ENCODE results near the gene AGAP2. TPM values are rescaled to one million over a fixed set of nuclear protein-coding genes. Genes with fewer than 3 reads are reported as not detected.

Gene AGAP2
- total and polyA plus RNA-seq, 2 of the 13 experiments (the other 11 are each of a cell fraction or from before 2014, with no cell fraction given) = 0.38 to 0.45 TPM

DNA sequence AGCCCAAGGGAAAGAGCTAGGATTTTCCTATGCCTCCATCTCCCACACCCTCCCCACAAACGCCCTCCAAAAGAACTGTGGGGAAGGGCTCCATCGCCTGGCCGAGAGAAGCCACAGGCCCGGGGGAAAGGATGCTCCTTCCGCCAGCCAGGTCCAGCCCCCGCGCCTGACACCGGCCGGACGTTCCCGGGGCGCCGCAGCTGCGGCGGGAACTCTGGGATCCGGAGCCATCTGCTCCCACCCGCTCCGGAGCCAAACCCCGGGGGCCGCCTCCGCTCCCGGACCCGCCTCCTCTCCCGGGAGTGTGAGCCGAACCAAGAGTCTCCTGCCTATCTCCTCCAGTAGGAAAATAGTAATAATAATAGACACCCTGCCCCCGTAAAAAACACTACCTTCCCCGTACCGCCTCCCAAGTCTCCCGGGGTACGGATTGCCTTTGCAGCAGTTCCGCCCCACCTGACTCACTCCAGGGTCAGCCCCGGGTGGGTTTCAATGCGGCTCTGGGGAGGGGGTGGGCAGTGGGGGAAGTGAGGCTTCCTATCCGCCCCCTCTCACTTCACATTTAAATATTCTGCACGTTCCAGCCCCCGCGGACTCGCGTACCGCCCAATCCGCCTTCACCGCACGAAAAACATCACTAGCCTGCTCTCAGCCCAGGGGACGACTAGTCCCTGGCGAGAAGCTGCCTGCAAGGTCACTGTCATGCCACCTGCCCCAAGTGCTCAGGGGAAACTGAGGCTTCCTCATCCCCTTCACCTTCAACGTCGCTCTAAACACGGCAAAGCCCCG, 2.4 kb downstream of the AGAP2 start:
- H3K79me2 ChIP-seq (ENCODE audit: insufficient read depth, low read length) = no peaks in the 10 kb centered on the region
- ChIA-PET CTCF (ENCODE audit: low intra/inter-chr PET ratio, low total read pairs) (interaction anchor here (1.8 kb wide), 1 partner anchor 10 kb away, joined by 6 read pairs; no protein-coding TSS in a partner anchor), POLR2A (interaction anchor here (1.2 to 3.3 kb wide), 6 partner anchors 8 to 189 kb away, joined by 3 to 29 read pairs (median 4); partner anchors contain the start of genes CDK4, DCTN2 and TSPAN31)
- intact Hi-C loops (cut with micrococcal nuclease; ENCODE audit: unreplicated experiment) = loop anchor here (5.0 kb wide), 2 partner anchors 44 to 154 kb away; partner anchors contain the start of gene OS9
- H4K20me1 ChIP-seq (ENCODE audit: insufficient read depth, low read length) = no peaks in the 10 kb centered on the region
- no peaks in the 10 kb centered on the region for H3K36me3 ChIP-seq (replicated peaks in 1 of 2; ENCODE audit: control insufficient read depth in 1 of 2, insufficient read depth in 2 of 2, low read length in 2 of 2)
- ATAC-seq = peak; percentile 78
- peaks cover 12 to 64% of the 10 kb centered on the region in 2 experiments; a peak in 4 of 5 replicates for H3K27me3 ChIP-seq (ENCODE audit: control insufficient read depth in 1 of 2, insufficient read depth in 2 of 2, low read length in 2 of 2)
- H3K9me3 ChIP-seq (ENCODE audit: low read length) = no peaks in the 10 kb centered on the region
- in situ Hi-C loops (cut with HindIII; ENCODE audit: extremely low pct_ligation_motif_present, low pct_unique_long_range_greater_than_20kb) = no loop called here
- FAIRE-seq = no peak
- peak overlapping the region; percentile 94 for H3K4me2 ChIP-seq (ENCODE audit: low read depth, low read length)
- no peak overlapping the region for H3K27ac ChIP-seq (ENCODE audit: extremely low read length, insufficient read depth, low read length)
- peak overlapping the region; percentile 48 to 73 (median 49) for H3K4me3 ChIP-seq (replicated peaks in 1 of 3; ENCODE audit: insufficient read depth in 1 of 3, low read depth in 2 of 3, low read length in 3 of 3)
- H2AFZ ChIP-seq (ENCODE audit: low read length) = no peak overlapping the region
- peak; percentile 37 for DNase-seq (ENCODE audit: low spot score)
- BruUV-seq (replicated peaks) = no TSS peak
- under 1% methylated on average over 22 of the region's 49 CpGs for WGBS (ENCODE audit: low lambda C conversion rate)
- no peak overlapping the region for H3K9ac ChIP-seq (ENCODE audit: insufficient read depth, low read depth, low read length)
- peaks cover 42% of the 10 kb centered on the region for H3K4me1 ChIP-seq (ENCODE audit: insufficient read depth, low read length)
- TF ChIP-seq, protein P1, sequence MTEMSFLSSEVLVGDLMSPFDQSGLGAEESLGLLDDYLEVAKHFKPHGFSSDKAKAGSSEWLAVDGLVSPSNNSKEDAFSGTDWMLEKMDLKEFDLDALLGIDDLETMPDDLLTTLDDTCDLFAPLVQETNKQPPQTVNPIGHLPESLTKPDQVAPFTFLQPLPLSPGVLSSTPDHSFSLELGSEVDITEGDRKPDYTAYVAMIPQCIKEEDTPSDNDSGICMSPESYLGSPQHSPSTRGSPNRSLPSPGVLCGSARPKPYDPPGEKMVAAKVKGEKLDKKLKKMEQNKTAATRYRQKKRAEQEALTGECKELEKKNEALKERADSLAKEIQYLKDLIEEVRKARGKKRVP (CRISPR knock-in tag; IDR thresholded peaks at IDR 0.05) = no peak
- TF ChIP-seq ZFX (CRISPR knock-in tag; IDR thresholded peaks at IDR 0.05; ENCODE audit: low read depth) (peak; percentile 17; the same call in 1 of the 2 replicates), SETDB1 (CRISPR knock-in tag; IDR thresholded peaks at IDR 0.05; ENCODE audit: borderline replicate concordance) (no peak), PHF21A (CRISPR knock-in tag; IDR thresholded peaks at IDR 0.05) (no peak), SALL1 (CRISPR knock-in tag; IDR thresholded peaks at IDR 0.05) (no peak), ZNF674 (CRISPR knock-in tag; IDR thresholded peaks at IDR 0.05; ENCODE audit: low read depth) (peak; percentile 44; the same call in 1 of the 2 replicates), ZNF530 (CRISPR knock-in tag; IDR thresholded peaks at IDR 0.05; ENCODE audit: low read depth) (no peak), ZNF772 (CRISPR knock-in tag; IDR thresholded peaks at IDR 0.05) (0 out of 2 replicates have a peak, but pooled peaks have one; percentile 39), HNRNPLL (IDR thresholded peaks at IDR 0.05; ENCODE audit: low read depth, low read length, poor library complexity, severe bottlenecking) (peak; percentile 68), TRIM24 (CRISPR knock-in tag; IDR thresholded peaks at IDR 0.05) (no peak)
- TF ChIP-seq, protein P2, sequence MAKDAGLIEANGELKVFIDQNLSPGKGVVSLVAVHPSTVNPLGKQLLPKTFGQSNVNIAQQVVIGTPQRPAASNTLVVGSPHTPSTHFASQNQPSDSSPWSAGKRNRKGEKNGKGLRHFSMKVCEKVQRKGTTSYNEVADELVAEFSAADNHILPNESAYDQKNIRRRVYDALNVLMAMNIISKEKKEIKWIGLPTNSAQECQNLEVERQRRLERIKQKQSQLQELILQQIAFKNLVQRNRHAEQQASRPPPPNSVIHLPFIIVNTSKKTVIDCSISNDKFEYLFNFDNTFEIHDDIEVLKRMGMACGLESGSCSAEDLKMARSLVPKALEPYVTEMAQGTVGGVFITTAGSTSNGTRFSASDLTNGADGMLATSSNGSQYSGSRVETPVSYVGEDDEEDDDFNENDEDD (CRISPR knock-in tag; IDR thresholded peaks at IDR 0.05; ENCODE audit: borderline replicate concordance) = peak; percentile 49; the same call in 1 of the 2 replicates
- TF ChIP-seq, protein P3, sequence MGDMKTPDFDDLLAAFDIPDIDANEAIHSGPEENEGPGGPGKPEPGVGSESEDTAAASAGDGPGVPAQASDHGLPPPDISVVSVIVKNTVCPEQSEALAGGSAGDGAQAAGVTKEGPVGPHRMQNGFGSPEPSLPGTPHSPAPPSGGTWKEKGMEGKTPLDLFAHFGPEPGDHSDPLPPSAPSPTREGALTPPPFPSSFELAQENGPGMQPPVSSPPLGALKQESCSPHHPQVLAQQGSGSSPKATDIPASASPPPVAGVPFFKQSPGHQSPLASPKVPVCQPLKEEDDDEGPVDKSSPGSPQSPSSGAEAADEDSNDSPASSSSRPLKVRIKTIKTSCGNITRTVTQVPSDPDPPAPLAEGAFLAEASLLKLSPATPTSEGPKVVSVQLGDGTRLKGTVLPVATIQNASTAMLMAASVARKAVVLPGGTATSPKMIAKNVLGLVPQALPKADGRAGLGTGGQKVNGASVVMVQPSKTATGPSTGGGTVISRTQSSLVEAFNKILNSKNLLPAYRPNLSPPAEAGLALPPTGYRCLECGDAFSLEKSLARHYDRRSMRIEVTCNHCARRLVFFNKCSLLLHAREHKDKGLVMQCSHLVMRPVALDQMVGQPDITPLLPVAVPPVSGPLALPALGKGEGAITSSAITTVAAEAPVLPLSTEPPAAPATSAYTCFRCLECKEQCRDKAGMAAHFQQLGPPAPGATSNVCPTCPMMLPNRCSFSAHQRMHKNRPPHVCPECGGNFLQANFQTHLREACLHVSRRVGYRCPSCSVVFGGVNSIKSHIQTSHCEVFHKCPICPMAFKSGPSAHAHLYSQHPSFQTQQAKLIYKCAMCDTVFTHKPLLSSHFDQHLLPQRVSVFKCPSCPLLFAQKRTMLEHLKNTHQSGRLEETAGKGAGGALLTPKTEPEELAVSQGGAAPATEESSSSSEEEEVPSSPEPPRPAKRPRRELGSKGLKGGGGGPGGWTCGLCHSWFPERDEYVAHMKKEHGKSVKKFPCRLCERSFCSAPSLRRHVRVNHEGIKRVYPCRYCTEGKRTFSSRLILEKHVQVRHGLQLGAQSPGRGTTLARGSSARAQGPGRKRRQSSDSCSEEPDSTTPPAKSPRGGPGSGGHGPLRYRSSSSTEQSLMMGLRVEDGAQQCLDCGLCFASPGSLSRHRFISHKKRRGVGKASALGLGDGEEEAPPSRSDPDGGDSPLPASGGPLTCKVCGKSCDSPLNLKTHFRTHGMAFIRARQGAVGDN (CRISPR knock-in tag; IDR thresholded peaks at IDR 0.05) = peak; percentile 55
- TF ChIP-seq, protein P4, sequence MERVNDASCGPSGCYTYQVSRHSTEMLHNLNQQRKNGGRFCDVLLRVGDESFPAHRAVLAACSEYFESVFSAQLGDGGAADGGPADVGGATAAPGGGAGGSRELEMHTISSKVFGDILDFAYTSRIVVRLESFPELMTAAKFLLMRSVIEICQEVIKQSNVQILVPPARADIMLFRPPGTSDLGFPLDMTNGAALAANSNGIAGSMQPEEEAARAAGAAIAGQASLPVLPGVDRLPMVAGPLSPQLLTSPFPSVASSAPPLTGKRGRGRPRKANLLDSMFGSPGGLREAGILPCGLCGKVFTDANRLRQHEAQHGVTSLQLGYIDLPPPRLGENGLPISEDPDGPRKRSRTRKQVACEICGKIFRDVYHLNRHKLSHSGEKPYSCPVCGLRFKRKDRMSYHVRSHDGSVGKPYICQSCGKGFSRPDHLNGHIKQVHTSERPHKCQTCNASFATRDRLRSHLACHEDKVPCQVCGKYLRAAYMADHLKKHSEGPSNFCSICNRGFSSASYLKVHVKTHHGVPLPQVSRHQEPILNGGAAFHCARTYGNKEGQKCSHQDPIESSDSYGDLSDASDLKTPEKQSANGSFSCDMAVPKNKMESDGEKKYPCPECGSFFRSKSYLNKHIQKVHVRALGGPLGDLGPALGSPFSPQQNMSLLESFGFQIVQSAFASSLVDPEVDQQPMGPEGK (CRISPR knock-in tag; IDR thresholded peaks at IDR 0.05) = peak; percentile 50
